GM18873 (cell line): ENCODE results near the gene KIRREL3.

Source experiments
- ATAC-seq: cut with Tn5 transposase; IDR thresholded peaks from one replicate; pipeline ENCODE4 v1.9.1; 2021; ENCODE audit warnings: mild to moderate bottlenecking, moderate library complexity, moderate number of reproducible peaks; ENCODE audit not compliant: unreplicated experiment, low FRiP score

Gene KIRREL3

GRCh38 chr11:126653040-126653439 lies 347.5 kb downstream of the KIRREL3 start:
- ATAC-seq = no peak

GRCh38 chr11:126647735-126648134 lies 352.8 kb downstream of the KIRREL3 start:
- no peak for ATAC-seq

GRCh38 chr11:126646701-126647557 lies 353.6 kb downstream of the KIRREL3 start:
- ATAC-seq = no peak

GRCh38 chr11:126645186-126645585 lies 355.4 kb downstream of the KIRREL3 start:
- no peak for ATAC-seq

GRCh38 chr11:126640186-126640585 lies 360.4 kb downstream of the KIRREL3 start:
- ATAC-seq = no peak

GRCh38 chr11:126639692-126640091 lies 360.9 kb downstream of the KIRREL3 start:
- ATAC-seq = no peak

GRCh38 chr11:126638648-126639047 lies 361.9 kb downstream of the KIRREL3 start:
- ATAC-seq = no peak

- no peak for ATAC-seq
These were observed 362.8 kb downstream of the KIRREL3 start for GRCh38 chr11:126637795-126638175.

GRCh38 chr11:126636911-126637794 lies 363.4 kb downstream of the KIRREL3 start:
- no peak for ATAC-seq

- ATAC-seq = no peak
These were observed 365.1 kb downstream of the KIRREL3 start for GRCh38 chr11:126635511-126635910.

- ATAC-seq = no peak
These were observed 365.6 kb downstream of the KIRREL3 start for GRCh38 chr11:126634963-126635362.

- ATAC-seq = no peak
These were observed 367.2 kb downstream of the KIRREL3 start for GRCh38 chr11:126633330-126633729.

GRCh38 chr11:126630893-126631798 lies 369.4 kb downstream of the KIRREL3 start:
- no peak for ATAC-seq

- ATAC-seq = no peak
These were observed 370.1 kb downstream of the KIRREL3 start for GRCh38 chr11:126630488-126630887.

- ATAC-seq = no peak
These were observed 371.6 kb downstream of the KIRREL3 start for GRCh38 chr11:126628790-126629621.

GRCh38 chr11:126628450-126628789 lies 372.1 kb downstream of the KIRREL3 start:
- ATAC-seq = no peak

- no peak for ATAC-seq
These were observed 373.1 kb downstream of the KIRREL3 start for GRCh38 chr11:126627421-126627820.

GRCh38 chr11:126624506-126624905 lies 376.1 kb downstream of the KIRREL3 start:
- no peak for ATAC-seq

GRCh38 chr11:126619516-126619915 lies 381.1 kb downstream of the KIRREL3 start:
- ATAC-seq = no peak

GRCh38 chr11:126615845-126616244 lies 384.7 kb downstream of the KIRREL3 start:
- ATAC-seq = no peak
